ENCODE data around the gene RRM2.
A peak's percentile ranks its signal among the peaks of the same experiment; 100 is the strongest.
"Not testable (repeated sequence)": the region's sequence is repeated elsewhere in the genome, so short reads cannot be mapped to it uniquely, and the experiment has no call there.

Gene RRM2

GRCh38 chr2:10101491-10101890, 21.0 kb upstream of the RRM2 start:
- no peak overlapping the region for H3K4me3 ChIP-seq (ENCODE audit: low read depth, low read length)
- TF ChIP-seq CTCF (IDR thresholded peaks at IDR 0.05; ENCODE audit: control insufficient read depth, extremely low read depth, insufficient read depth), result no peak
- no peak for DNase-seq (ENCODE audit: low read depth)

GRCh38 chr2:10103179-10103578, 19.4 kb upstream of the RRM2 start:
- no peak for DNase-seq (ENCODE audit: low read depth)
- H3K4me3 ChIP-seq (ENCODE audit: low read depth, low read length), result no peak overlapping the region
- TF ChIP-seq CTCF (IDR thresholded peaks at IDR 0.05; ENCODE audit: control insufficient read depth, extremely low read depth, insufficient read depth), result no peak

- DNase-seq (ENCODE audit: low read depth); H3K4me3 ChIP-seq (ENCODE audit: low read depth, low read length): not testable (repeated sequence)
Measured at GRCh38 chr2:10104906-10105305, 17.6 kb upstream of the RRM2 start.

GRCh38 chr2:10109311-10109710, 13.2 kb upstream of the RRM2 start:
- H3K4me3 ChIP-seq (ENCODE audit: low read depth, low read length), result no peak overlapping the region
- TF ChIP-seq CTCF (IDR thresholded peaks at IDR 0.05; ENCODE audit: control insufficient read depth, extremely low read depth, insufficient read depth), result no peak
- no peak for DNase-seq (ENCODE audit: low read depth)

GRCh38 chr2:10119027-10119325, 3.6 kb upstream of the RRM2 start:
- no peak for DNase-seq (ENCODE audit: low read depth)
- TF ChIP-seq CTCF (IDR thresholded peaks at IDR 0.05; ENCODE audit: control insufficient read depth, extremely low read depth, insufficient read depth), result no peak
- H3K4me3 ChIP-seq (ENCODE audit: low read depth, low read length), result no peak overlapping the region

- peak overlapping the region; percentile 68 for H3K4me3 ChIP-seq (ENCODE audit: low read depth, low read length)
- DNase-seq (ENCODE audit: low read depth), result no peak
- no peak for TF ChIP-seq CTCF (IDR thresholded peaks at IDR 0.05; ENCODE audit: control insufficient read depth, extremely low read depth, insufficient read depth)
Measured at GRCh38 chr2:10119601-10120157, 2.9 kb upstream of the RRM2 start.

- TF ChIP-seq CTCF (IDR thresholded peaks at IDR 0.05; ENCODE audit: control insufficient read depth, extremely low read depth, insufficient read depth), result no peak
- peak; percentile 81 for DNase-seq (ENCODE audit: low read depth)
- H3K4me3 ChIP-seq (ENCODE audit: low read depth, low read length), result peak overlapping the region; percentile 68
Measured at GRCh38 chr2:10120158-10120876, 2.2 kb upstream of the RRM2 start.
